Measurements from ENCODE around the gene SERF2.

DNA sequence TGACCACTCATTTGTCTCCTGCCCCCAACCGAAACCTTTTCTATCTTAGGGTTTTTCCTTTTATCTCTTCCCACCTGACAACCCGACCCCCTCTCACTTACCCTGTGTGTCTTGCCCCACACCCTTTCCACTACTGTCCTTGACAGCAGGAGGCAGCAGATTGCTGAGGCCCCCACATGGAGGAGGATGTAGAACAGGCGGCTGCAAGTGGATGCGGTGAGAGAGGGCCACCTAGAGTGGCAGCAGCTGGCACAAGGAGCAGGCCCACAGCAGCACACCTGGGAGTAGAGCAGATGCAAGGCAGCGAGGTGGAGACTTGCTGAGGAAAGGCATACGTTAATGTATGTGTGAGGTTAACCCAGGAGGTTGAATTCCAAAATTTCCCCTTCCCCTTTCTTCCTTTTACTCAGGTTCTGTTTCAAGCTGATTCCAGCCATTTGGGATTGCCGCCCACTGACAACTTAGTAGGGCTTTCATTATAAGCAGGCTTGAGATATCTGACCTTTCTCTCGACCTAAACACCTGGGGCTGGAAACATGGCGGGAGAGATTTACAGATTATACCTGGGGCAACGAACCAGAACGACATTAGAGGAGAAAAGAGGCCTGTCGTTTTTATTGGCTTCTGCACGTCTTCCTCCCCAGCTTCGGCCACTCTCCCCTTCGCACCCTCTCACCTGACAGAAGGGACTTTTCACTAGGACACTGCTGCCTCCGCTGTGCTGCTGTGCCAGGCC, 7.3 kb downstream of the SERF2 start:
- no peak for TF ChIP-seq HNRNPK (IDR thresholded peaks at IDR 0.05; ENCODE audit: low read depth, low read length, poor library complexity, severe bottlenecking)
- no peak for TF ChIP-seq SNRNP70 (IDR thresholded peaks at IDR 0.05; ENCODE audit: low read depth, low read length)
- TF ChIP-seq MTA3 (CRISPR knock-in tag; IDR thresholded peaks at IDR 0.05): no peak
- TF ChIP-seq, protein P1, sequence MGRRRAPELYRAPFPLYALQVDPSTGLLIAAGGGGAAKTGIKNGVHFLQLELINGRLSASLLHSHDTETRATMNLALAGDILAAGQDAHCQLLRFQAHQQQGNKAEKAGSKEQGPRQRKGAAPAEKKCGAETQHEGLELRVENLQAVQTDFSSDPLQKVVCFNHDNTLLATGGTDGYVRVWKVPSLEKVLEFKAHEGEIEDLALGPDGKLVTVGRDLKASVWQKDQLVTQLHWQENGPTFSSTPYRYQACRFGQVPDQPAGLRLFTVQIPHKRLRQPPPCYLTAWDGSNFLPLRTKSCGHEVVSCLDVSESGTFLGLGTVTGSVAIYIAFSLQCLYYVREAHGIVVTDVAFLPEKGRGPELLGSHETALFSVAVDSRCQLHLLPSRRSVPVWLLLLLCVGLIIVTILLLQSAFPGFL (CRISPR knock-in tag; IDR thresholded peaks at IDR 0.05): no peak
- no peak for TF ChIP-seq EZH2 (conservative IDR thresholded peaks at IDR 0.05; ENCODE audit: low read depth, low read length)
- TF ChIP-seq FOXM1 (CRISPR knock-in tag; IDR thresholded peaks at IDR 0.05): no peak
- TF ChIP-seq POLR2A (IDR thresholded peaks at IDR 0.05; ENCODE audit: insufficient read depth in 1 of 2, low read depth in 2 of 2, low read length in 2 of 2): no peak
- TF ChIP-seq, protein P2, sequence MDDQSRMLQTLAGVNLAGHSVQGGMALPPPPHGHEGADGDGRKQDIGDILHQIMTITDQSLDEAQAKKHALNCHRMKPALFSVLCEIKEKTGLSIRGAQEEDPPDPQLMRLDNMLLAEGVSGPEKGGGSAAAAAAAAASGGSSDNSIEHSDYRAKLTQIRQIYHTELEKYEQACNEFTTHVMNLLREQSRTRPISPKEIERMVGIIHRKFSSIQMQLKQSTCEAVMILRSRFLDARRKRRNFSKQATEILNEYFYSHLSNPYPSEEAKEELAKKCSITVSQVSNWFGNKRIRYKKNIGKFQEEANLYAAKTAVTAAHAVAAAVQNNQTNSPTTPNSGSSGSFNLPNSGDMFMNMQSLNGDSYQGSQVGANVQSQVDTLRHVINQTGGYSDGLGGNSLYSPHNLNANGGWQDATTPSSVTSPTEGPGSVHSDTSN (CRISPR knock-in tag; IDR thresholded peaks at IDR 0.05; ENCODE audit: borderline replicate concordance): no peak
- no peak for TF ChIP-seq RBFOX2 (IDR thresholded peaks at IDR 0.05; ENCODE audit: low read depth, low read length)

All from HepG2 (cell line).